CD4-positive, alpha-beta T cell treated with Interleukin-2 at 100 ng/mL for 4 hours (primary cell): ENCODE measurements around the gene CADM1.
A peak's percentile ranks its signal among the peaks of the same experiment; 100 is the strongest.

Experiments
- DNase-seq: peaks from one replicate; pipeline ENCODE4 v3.0.0-alpha.2; 2020; ENCODE audit warnings: low spot score

The CADM1 gene

GRCh38 chr11:115504276-115505158 lies at the start of gene CADM1:
Gene CADM1, minus strand, starts transcription at chr11:115504415.
- DNase-seq: peak; percentile 83

DNA sequence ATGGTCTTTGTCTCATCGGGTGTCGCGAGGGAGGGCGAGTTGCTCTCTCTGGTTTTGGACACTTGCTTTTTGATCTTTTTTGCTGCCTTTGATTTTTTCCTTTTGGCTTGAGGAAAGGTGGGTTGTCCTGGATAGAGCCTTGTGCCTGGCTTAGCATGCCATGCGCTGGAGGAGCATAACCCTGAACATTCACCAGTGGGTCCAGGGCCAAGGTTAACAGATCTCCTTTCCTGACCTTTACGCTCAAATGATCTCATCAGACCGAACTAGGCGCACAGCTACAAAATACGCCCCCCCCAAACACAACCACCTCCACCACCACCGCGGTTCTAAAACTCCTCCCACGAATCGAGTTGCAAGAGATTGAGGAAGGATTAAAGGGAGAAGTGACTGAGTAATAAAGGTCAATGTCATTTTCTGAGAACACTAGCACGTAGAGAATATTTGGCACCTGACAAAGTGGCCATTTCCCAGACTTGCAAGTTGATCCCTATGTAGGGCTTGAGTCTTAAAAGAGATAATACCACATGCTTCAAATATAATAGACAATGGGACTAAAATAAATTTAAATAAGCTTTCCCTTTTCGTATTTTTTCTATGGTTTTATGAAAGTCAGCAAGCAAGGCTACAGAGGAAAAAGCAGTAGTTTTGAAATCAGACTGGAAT lies 48.7 kb upstream of the CADM1 start:
- no peak for DNase-seq

GRCh38 chr11:115552151-115552772 lies 48.0 kb upstream of the CADM1 start:
- no peak for DNase-seq

GRCh38 chr11:115550291-115551059 lies 46.3 kb upstream of the CADM1 start:
- no peak for DNase-seq

GRCh38 chr11:115548878-115549528 lies 44.8 kb upstream of the CADM1 start:
- no peak for DNase-seq

DNA sequence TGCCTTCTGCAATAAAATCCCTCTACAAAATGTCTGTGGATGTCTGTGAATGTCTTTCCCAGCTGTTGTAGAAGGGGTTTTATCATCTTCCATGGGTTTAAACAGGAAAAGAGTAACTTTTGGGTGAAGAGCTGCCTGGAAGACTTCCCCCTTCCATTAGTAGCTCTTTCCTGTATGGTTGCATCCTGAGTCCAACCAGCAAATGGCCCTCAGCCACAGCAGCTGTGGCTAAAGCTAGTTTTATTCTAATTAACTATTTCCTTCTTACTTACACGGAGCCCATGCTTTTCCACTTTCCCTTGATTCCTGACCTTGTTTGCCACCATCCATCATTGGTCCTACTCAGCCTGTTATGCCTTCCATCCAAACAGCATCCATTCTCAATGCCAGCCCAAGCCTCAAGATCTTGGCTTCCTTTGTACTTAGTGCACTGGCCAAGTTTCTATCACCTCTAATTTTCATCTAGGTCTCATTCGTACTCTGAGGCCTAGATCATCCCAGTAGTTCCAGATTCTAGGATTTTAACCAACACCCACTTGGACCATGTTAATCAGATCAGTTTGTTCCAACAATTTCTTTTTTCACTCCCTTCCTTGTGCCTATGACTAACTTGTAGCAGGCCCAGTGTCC lies 41.5 kb upstream of the CADM1 start:
- no peak for DNase-seq

DNA sequence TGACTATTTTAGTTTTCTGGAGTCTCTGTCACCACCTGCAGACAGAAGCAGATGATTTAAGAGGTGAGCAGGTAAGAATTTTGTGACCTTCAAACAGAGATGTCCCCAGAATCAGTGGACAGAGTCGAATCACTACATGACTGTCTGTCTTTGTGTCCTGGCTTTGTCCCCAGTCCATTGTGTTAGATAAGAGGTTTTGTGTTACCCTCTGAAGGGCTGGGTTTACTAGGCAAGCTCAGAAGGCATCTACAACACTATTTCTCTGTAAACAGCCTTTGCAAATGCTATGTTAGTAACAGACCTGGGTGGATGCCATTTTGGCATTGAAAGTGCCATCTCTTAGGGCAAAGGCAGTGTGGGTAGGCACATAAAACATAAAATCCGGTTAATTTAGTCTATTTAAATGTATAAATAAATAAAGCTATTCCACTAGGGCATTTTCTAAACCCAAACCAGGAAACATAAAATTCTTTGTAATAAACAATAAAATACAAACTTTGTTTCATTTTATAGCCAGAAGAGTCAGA lies 40.3 kb upstream of the CADM1 start:
- DNase-seq: no peak

DNA sequence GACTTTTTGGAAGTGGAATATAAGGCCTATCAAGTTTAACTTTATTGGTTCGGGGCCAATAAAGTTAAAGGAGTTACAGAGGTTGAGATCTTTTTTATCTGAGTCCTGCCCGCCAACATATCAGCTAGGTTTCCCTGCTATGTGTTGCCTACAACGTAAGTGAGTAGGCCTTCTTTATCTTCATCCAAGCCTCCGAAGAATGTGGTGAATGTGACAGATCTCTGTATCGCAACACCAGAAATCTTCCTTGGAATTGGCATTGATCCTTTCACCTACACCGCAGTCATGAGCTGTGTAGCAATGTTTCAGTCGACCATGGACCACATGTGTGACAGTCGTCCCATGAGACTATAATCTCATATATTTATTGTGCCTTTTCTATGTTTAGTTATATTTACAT lies 37.3 kb upstream of the CADM1 start:
- no peak for DNase-seq

DNA sequence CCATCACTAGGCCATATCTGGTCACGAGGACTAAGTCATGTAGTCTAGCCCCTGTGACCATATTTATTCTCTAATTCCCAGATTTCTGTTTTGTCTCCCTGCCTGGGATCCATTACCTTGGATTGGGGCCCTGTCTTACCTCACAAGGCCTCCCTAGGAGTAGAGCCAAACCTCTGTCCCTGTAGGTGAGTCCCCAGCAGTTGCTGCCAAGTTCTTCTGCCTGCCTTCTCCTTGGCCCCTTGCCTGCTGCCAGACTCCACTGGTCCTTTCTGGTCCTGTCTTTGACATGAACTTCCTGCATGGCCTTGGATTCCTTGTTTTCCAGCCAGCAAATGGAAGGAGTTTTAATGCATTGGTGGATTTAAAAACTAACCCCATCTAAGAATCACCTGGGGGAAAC lies 35.6 kb upstream of the CADM1 start:
- DNase-seq: no peak

GRCh38 chr11:115535781-115536180 lies 31.6 kb upstream of the CADM1 start:
- no peak for DNase-seq

DNA sequence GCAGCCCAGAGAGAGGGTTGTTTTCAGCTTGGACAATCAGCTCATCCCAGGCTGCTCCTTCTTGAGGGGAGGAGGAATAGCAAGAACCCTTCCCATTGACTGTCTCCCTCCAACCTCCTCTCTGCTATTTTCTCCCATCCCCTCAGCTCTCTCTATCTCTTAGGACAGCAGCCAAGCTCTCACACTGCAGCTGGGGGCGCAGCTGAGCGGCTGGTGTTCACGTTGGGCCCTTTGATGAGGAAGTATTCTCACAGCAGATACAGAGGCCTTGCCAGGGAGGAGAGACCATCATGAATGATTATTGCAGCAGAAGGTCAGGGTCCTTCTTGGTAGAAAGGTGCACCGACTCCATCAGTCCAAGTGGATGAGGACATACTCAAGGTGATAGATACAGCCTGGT lies 26.5 kb upstream of the CADM1 start:
- DNase-seq: no peak

GRCh38 chr11:115528225-115528624 lies 24.0 kb upstream of the CADM1 start:
- DNase-seq: no peak

GRCh38 chr11:115527534-115528125 lies 23.4 kb upstream of the CADM1 start:
- DNase-seq: no peak

DNA sequence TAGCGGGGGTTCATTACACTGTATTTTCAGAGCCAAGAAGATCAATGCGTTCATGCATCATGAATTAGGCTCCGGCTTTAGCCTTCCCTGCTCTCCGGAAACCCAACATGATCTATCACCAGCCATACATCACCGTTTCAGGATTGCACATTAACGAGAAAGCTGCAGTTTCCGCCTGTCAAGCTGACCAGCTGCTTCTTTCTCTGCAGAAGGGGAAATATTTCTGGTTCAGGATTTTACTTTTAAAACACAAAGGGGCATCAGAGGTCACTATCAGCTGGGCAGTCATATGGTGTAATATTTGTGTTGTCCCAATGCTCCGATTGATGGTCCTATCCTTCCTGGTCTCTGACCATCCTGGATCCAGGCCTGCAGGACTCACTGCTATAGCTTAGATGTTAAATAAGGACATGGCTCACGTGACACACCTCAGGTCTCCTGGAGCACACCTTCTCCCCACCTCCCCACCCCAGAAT lies 21.4 kb upstream of the CADM1 start:
- no peak for DNase-seq

GRCh38 chr11:115524572-115524971 lies 20.4 kb upstream of the CADM1 start:
- DNase-seq: no peak

DNA sequence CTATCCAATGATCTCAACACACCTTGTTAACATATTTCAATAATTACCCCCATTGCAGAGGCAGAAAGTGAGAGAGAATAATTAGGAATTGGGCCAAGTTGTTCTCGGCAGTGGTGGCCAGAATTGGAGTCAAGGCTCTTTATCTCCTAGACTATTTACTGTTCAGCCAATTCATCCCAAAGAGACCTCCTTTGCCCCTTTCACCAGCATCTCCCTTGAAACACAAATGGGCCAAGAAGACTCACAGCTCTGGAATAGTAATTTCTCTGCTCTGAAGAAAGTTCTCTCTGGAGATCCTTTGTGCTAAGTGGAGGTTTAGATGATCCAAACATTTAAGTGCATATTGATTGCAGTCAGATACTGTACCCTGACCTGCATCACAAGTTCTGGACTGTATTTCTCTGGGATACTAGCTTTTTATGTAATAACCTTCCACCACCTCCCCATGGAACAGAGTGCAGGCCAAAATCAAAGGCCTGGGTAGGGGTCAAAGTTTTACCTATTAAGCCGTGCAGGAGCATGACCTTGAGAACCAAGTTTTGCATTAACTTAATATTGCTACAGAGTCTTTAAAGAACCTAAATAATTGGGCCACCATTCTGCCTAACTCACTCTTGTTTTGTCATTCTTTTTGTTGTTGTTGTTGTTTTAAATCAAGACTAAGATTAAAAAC lies 19.6 kb upstream of the CADM1 start:
- DNase-seq: no peak

GRCh38 chr11:115522302-115522701 lies 18.1 kb upstream of the CADM1 start:
- no peak for DNase-seq

DNA sequence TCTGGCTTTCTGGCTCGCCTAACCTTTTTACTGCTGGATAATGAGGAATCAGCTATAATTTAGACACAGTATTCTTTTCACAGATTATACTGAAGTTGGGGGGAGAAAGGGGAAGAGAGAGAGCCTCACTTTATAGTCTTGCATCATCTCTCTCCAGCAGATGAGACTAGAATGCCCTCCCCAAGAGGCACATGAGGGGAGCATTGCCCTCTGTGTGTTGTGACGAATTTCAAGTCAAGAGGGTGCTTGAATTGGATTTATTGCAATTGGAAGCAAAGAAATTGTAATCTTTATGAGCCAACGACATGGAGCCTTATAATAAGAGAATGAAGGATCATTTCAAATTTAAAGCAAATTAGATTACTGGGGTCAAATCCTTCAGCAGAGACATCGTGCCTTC lies 17.6 kb upstream of the CADM1 start:
- DNase-seq: no peak

DNA sequence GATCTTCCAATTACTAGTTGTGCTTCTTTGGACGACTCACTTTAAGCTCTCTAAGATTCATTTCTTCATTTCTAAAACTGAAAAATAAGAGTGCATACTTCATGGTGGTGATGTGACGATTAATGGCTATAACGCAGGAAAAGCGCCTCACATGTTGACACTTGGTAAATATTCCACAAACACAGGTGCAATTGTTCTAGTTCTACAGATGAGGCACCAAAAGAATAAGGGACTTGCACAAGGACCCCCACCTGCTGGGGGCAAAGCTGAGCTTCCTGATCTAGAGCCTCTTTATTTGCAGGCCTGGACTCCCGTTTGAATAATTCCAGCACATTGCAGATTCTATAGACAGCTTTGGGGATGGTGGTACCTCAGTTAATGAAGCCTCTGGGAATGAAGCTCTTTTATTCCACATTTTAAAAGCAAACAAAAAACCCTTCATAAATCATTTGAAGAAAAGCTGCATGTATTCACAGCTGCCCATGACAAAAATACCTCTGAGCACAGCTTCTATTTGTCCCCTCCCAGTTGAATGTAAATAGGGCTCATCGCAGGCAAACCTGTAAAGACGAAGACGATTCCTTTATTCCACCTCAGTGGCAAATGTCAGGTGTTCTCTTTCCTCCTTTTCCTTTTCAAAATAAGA lies 14.9 kb upstream of the CADM1 start:
- no peak for DNase-seq
